ENCODE measurements around the gene CLEC4C. TPM values are rescaled to one million over a fixed set of nuclear protein-coding genes. Genes with fewer than 3 reads are reported as not detected.
"Not testable (repeated sequence)": the region's sequence is repeated elsewhere in the genome, so short reads cannot be mapped to it uniquely, and the experiment has no call there.

CLEC4C gene
- total RNA-seq, 4 donors from 2014 or later, result not detected

DNA sequence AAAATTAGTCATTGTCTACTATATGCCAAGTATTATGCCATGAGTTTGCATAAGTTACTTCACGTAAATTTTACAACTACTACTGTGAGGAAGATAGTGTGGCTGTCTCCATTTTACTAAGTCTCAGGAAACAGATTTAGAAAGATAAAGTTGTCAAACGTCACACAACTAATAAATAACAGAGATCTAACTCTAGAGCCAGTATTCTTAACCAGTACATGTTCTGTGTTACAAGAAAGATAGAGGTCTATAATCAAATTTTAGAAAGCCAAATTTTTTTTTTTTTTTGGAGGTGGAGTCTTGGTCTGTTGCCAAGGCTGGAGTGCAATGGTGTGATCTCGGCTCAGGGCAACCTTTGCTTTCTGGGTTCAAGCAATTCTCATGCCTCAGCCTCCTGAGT is 14.2 kb downstream of the CLEC4C start:
- Histone ChIP-seq H3K4me1 (no peaks in the 10 kb centered on the region), H3K4me3 (no peak overlapping the region), H3K36me3 (no peaks in the 10 kb centered on the region), H3K27ac (no peak overlapping the region), H3K9me3 (no peaks in the 10 kb centered on the region), H3K27me3 (no peaks in the 10 kb centered on the region)
- 23 to 42% methylated on average over 3 of the region's 3 CpGs for WGBS, 2 donors (ENCODE audit: low coverage in 1 of 2)
- in situ Hi-C loops (cut with MboI; ENCODE audit: low pct_ligation_motif_present in 1 of 4, low pct_unique_long_range_greater_than_20kb in 1 of 4, low sequenced_read_pairs in 3 of 4), result no loop called here
- TF ChIP-seq, protein P1, sequence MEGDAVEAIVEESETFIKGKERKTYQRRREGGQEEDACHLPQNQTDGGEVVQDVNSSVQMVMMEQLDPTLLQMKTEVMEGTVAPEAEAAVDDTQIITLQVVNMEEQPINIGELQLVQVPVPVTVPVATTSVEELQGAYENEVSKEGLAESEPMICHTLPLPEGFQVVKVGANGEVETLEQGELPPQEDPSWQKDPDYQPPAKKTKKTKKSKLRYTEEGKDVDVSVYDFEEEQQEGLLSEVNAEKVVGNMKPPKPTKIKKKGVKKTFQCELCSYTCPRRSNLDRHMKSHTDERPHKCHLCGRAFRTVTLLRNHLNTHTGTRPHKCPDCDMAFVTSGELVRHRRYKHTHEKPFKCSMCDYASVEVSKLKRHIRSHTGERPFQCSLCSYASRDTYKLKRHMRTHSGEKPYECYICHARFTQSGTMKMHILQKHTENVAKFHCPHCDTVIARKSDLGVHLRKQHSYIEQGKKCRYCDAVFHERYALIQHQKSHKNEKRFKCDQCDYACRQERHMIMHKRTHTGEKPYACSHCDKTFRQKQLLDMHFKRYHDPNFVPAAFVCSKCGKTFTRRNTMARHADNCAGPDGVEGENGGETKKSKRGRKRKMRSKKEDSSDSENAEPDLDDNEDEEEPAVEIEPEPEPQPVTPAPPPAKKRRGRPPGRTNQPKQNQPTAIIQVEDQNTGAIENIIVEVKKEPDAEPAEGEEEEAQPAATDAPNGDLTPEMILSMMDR (IDR thresholded peaks at IDR 0.05), result no peak
- TF ChIP-seq EP300 (IDR thresholded peaks at IDR 0.05; ENCODE audit: low read depth) (no peak), POLR2A (IDR thresholded peaks at IDR 0.05) (no peak), POLR2AphosphoS5 (IDR thresholded peaks at IDR 0.05) (no peak)
- intact Hi-C loops (cut with DNase I; ENCODE audit: low total_unique reads), result no loop called here
- DNase-seq, result no peak

GRCh38 chr12:7731486-7731885 is 15.7 kb downstream of the CLEC4C start:
- intact Hi-C loops (cut with DNase I; ENCODE audit: low total_unique reads), result no loop called here

DNA sequence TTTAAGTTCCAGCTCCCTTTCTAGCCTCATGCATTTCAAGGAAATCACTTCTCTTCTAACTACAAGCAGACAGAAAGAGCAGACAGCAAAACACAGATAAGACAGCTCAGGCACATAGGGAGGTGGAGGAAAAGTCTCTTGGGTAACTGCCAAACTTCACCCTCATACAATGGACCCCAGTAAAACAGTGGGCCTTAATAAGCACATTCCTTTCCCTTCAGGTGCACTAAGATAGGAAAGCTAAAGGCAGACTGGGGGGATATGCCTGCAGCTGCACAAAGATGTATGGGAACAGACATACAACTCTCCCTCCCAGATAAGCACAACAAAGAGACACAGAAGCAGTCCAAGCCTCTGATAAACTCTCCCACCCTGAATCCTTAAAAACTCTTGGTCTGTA is 16.2 kb downstream of the CLEC4C start:
- H3K27me3 ChIP-seq; H3K9me3 ChIP-seq; in situ Hi-C loops (cut with MboI; ENCODE audit: low pct_ligation_motif_present in 1 of 4, low pct_unique_long_range_greater_than_20kb in 1 of 4, low sequenced_read_pairs in 3 of 4); DNase-seq; H3K4me3 ChIP-seq; intact Hi-C loops (cut with DNase I; ENCODE audit: low total_unique reads); H3K36me3 ChIP-seq; H3K27ac ChIP-seq; H3K4me1 ChIP-seq: not testable (repeated sequence)

More at GRCh38 chr12:7731486-7731885, 15.7 kb downstream of the CLEC4C start:
- in situ Hi-C loops (cut with MboI; ENCODE audit: low pct_ligation_motif_present in 1 of 4, low pct_unique_long_range_greater_than_20kb in 1 of 4, low sequenced_read_pairs in 3 of 4), result no loop called here
- TF ChIP-seq POLR2A (IDR thresholded peaks at IDR 0.05) (no peak), EP300 (IDR thresholded peaks at IDR 0.05; ENCODE audit: low read depth) (no peak), POLR2AphosphoS5 (IDR thresholded peaks at IDR 0.05) (no peak)
- TF ChIP-seq, protein P1 (IDR thresholded peaks at IDR 0.05), result no peak
- Histone ChIP-seq H3K27ac (no peak overlapping the region), H3K4me1 (no peaks in the 10 kb centered on the region), H3K27me3 (no peaks in the 10 kb centered on the region), H3K9me3 (no peaks in the 10 kb centered on the region), H3K4me3 (no peak overlapping the region), H3K36me3 (no peaks in the 10 kb centered on the region)
- 35 to 36% methylated on average over 2 to 5 of the region's 5 CpGs for WGBS, 2 donors (ENCODE audit: low coverage in 1 of 2)
- DNase-seq, result no peak

DNA sequence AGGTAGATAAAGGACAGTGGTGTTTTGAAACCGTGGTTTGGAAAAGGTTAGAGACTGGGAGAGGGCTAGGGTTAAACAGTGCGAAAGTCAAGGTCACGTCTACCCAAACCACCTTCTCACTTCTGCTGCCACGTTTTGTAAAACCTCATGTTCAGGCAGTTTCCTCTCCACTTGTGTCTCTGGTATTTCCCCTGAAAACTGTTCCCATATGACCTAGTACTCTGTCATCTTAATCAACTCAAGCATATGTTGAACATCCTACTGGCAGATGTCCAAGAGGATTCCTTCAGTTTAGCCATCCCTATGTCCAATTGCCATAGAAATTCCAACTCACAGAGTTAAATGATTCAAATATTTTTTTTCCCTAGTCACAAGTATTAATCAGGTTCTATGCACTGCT is 17.4 kb downstream of the CLEC4C start:
- 38 to 54% methylated on average over 4 of the region's 4 CpGs for WGBS, 2 donors (ENCODE audit: low coverage in 1 of 2)
- DNase-seq, result no peak
- in situ Hi-C loops (cut with MboI; ENCODE audit: low pct_ligation_motif_present in 1 of 4, low pct_unique_long_range_greater_than_20kb in 1 of 4, low sequenced_read_pairs in 3 of 4), result no loop called here
- Histone ChIP-seq H3K9me3 (no peaks in the 10 kb centered on the region), H3K36me3 (no peaks in the 10 kb centered on the region), H3K27me3 (no peaks in the 10 kb centered on the region), H3K27ac (no peak overlapping the region), H3K4me1 (no peaks in the 10 kb centered on the region), H3K4me3 (no peak overlapping the region)
- intact Hi-C loops (cut with DNase I; ENCODE audit: low total_unique reads), result no loop called here
- no peak for TF ChIP-seq POLR2A (IDR thresholded peaks at IDR 0.05)

- DNase-seq, result no peak
- in situ Hi-C loops (cut with MboI; ENCODE audit: low pct_ligation_motif_present in 1 of 4, low pct_unique_long_range_greater_than_20kb in 1 of 4, low sequenced_read_pairs in 3 of 4), result no loop called here
- Histone ChIP-seq H3K4me1 (no peaks in the 10 kb centered on the region), H3K36me3 (no peaks in the 10 kb centered on the region), H3K9me3 (no peaks in the 10 kb centered on the region), H3K27me3 (no peaks in the 10 kb centered on the region), H3K27ac (no peak overlapping the region), H3K4me3 (no peak overlapping the region)
- 52 to 80% methylated on average over 1 to 3 of the region's 3 CpGs for WGBS, 2 donors (ENCODE audit: low coverage in 1 of 2)
- intact Hi-C loops (cut with DNase I; ENCODE audit: low total_unique reads), result no loop called here
- TF ChIP-seq EP300 (IDR thresholded peaks at IDR 0.05; ENCODE audit: low read depth), result no peak
- no peak for TF ChIP-seq POLR2AphosphoS5 (IDR thresholded peaks at IDR 0.05)
- TF ChIP-seq, protein P1 (IDR thresholded peaks at IDR 0.05), result no peak
- no peak for TF ChIP-seq POLR2A (IDR thresholded peaks at IDR 0.05)
Measured at GRCh38 chr12:7723926-7724325, 23.2 kb downstream of the CLEC4C start.

All from transverse colon (tissue), 4 donors.